ENCODE data around the gene SPHK2.
"Not testable (repeated sequence)": the region's sequence is repeated elsewhere in the genome, so short reads cannot be mapped to it uniquely, and the experiment has no call there.

Gene SPHK2

DNA sequence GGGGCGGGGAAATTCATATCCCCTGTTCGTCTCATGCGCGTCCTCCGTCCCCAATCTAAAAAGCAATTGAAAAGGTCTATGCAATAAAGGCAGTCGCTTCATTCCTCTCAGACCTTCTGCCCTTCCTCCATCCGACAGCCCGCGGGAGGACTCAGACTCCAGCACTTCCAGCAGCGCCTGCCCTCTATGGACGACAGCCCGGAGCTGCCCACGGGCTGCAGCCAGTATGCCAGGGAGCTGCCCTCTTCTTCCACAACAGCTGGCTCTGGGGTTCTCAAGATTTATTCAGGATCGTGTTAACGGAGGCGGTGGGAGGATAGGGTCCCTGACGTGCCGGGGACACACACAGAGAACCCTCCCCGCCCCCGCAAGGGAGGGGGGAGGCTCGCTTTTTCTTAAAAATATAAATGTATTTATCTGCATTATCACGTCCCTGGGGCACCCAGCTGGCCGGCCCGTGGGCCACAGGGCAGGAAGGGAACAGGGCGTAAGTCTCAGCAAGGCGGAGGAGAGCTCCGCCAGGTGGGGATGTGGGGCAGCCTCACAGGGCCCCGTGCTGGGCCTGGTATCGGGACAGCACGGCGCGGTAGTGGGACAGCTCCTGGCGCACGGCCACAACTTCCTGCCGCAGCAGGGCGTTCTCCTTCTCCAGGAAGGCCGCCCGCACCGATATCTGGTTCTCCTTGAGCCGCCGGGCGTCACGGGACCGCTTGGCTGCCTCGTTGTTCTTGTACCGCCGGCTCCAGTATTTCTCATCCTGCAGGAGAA lies 11.2 kb downstream of the SPHK2 start:
- Histone ChIP-seq H3K4me3 (ENCODE audit: severe bottlenecking) (no peak overlapping the region), H3K27ac (ENCODE audit: poor library complexity, severe bottlenecking) (no peak overlapping the region), H3K4me1 (ENCODE audit: insufficient read depth, poor library complexity, severe bottlenecking) (peaks cover 29% of the 10 kb centered on the region), H3K27me3 (ENCODE audit: insufficient read depth, poor library complexity, severe bottlenecking) (no peaks in the 10 kb centered on the region), H3K36me3 (ENCODE audit: low read depth) (peaks cover 17% of the 10 kb centered on the region), H3K9me3 (ENCODE audit: severe bottlenecking) (no peaks in the 10 kb centered on the region)
- DNase-seq (ENCODE audit: low spot score) = no peak
- TF ChIP-seq, protein P1, sequence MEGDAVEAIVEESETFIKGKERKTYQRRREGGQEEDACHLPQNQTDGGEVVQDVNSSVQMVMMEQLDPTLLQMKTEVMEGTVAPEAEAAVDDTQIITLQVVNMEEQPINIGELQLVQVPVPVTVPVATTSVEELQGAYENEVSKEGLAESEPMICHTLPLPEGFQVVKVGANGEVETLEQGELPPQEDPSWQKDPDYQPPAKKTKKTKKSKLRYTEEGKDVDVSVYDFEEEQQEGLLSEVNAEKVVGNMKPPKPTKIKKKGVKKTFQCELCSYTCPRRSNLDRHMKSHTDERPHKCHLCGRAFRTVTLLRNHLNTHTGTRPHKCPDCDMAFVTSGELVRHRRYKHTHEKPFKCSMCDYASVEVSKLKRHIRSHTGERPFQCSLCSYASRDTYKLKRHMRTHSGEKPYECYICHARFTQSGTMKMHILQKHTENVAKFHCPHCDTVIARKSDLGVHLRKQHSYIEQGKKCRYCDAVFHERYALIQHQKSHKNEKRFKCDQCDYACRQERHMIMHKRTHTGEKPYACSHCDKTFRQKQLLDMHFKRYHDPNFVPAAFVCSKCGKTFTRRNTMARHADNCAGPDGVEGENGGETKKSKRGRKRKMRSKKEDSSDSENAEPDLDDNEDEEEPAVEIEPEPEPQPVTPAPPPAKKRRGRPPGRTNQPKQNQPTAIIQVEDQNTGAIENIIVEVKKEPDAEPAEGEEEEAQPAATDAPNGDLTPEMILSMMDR (IDR thresholded peaks at IDR 0.05; ENCODE audit: poor library complexity, severe bottlenecking) = no peak
- no peak for ATAC-seq (ENCODE audit: low read depth)

DNA sequence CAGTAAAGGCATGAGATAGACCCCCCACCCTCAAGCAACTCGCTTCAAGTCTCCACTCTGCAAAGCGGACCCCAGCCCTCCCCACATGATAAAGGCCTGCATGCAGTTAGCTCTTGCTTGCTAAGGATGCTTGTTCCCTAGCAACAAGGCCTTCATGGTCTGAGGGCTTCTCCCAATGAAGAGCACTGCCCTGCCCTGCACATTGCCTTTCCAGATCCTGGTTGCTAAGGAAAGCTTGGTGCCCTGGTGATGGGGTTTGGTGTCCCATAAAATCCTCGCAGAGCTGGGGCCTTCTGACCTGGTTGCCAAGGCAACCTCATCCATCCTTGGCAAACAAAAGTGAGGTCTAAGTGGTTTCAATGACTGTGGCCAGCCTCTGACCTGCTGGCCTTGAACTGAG lies 11.9 kb downstream of the SPHK2 start:
- ATAC-seq (ENCODE audit: low read depth) (no peak), DNase-seq (ENCODE audit: low spot score) (no peak)
- Histone ChIP-seq H3K4me3 (ENCODE audit: severe bottlenecking) (no peak overlapping the region), H3K4me1 (ENCODE audit: insufficient read depth, poor library complexity, severe bottlenecking) (peaks cover 29% of the 10 kb centered on the region), H3K27ac (ENCODE audit: poor library complexity, severe bottlenecking) (no peak overlapping the region), H3K27me3 (ENCODE audit: insufficient read depth, poor library complexity, severe bottlenecking) (no peaks in the 10 kb centered on the region), H3K36me3 (ENCODE audit: low read depth) (peaks cover 17% of the 10 kb centered on the region), H3K9me3 (ENCODE audit: severe bottlenecking) (no peaks in the 10 kb centered on the region)
- TF ChIP-seq, protein P1 (IDR thresholded peaks at IDR 0.05; ENCODE audit: poor library complexity, severe bottlenecking) = no peak

DNA sequence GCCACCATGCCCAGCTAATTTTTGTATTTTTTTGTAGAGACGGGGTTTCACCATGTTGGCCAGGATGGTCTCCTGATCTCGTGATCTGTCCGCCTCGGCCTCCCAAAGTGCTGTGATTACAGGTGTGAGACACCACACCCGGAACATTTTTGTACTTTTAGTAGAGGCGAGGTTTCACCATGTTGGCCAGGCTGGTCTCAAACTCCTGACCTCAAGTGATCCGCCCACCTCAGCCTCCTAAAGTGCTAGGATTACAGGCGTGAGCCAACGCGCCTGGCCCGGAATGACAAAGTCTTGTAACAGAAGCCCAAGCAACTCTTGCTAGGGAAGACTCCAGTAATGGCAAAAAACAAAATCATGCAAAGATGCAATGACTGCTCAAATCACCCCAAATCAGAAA lies 13.0 kb downstream of the SPHK2 start:
- not testable (repeated sequence) for DNase-seq (ENCODE audit: low spot score); H3K9me3 ChIP-seq (ENCODE audit: severe bottlenecking); H3K4me3 ChIP-seq (ENCODE audit: severe bottlenecking); ATAC-seq (ENCODE audit: low read depth); H3K27me3 ChIP-seq (ENCODE audit: insufficient read depth, poor library complexity, severe bottlenecking)
- peak overlapping the region; percentile 90 for H3K27ac ChIP-seq (ENCODE audit: poor library complexity, severe bottlenecking)
- peaks cover 29% of the 10 kb centered on the region for H3K4me1 ChIP-seq (ENCODE audit: insufficient read depth, poor library complexity, severe bottlenecking)
- H3K36me3 ChIP-seq (ENCODE audit: low read depth) = peaks cover 17% of the 10 kb centered on the region

DNA sequence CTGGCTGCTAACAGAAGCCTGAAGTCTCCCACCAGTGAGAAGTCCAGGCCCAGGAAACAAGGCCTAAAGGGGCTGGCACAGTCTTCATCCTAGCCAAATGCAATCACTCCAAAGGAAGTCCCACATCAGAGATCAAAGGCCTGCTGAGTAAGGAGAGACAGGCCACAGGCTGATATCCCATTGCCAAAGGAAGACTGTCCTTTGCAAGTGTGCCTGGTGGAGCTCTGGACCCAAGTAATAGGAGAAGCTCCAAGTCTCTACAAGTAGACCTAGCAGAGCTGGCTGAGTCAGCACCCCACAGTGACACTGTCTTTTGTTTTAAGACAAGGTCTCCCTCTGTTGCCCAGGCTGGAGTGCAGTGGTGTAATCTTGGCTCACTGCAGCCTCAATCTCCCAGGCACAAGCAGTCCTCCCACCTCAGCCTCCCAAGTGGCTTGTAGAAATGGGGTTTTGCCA lies 13.4 kb downstream of the SPHK2 start:
- TF ChIP-seq, protein P1 (IDR thresholded peaks at IDR 0.05; ENCODE audit: poor library complexity, severe bottlenecking) = peak; percentile 34
- H3K4me3 ChIP-seq (ENCODE audit: severe bottlenecking) = no peak overlapping the region
- no peaks in the 10 kb centered on the region for H3K9me3 ChIP-seq (ENCODE audit: severe bottlenecking)
- peak overlapping the region; percentile 90 for H3K27ac ChIP-seq (ENCODE audit: poor library complexity, severe bottlenecking)
- no peak for DNase-seq (ENCODE audit: low spot score)
- H3K4me1 ChIP-seq (ENCODE audit: insufficient read depth, poor library complexity, severe bottlenecking) = peaks cover 29% of the 10 kb centered on the region
- H3K27me3 ChIP-seq (ENCODE audit: insufficient read depth, poor library complexity, severe bottlenecking) = no peaks in the 10 kb centered on the region
- peaks cover 17% of the 10 kb centered on the region for H3K36me3 ChIP-seq (ENCODE audit: low read depth)
- peak; percentile 31 for ATAC-seq (ENCODE audit: low read depth)

DNA sequence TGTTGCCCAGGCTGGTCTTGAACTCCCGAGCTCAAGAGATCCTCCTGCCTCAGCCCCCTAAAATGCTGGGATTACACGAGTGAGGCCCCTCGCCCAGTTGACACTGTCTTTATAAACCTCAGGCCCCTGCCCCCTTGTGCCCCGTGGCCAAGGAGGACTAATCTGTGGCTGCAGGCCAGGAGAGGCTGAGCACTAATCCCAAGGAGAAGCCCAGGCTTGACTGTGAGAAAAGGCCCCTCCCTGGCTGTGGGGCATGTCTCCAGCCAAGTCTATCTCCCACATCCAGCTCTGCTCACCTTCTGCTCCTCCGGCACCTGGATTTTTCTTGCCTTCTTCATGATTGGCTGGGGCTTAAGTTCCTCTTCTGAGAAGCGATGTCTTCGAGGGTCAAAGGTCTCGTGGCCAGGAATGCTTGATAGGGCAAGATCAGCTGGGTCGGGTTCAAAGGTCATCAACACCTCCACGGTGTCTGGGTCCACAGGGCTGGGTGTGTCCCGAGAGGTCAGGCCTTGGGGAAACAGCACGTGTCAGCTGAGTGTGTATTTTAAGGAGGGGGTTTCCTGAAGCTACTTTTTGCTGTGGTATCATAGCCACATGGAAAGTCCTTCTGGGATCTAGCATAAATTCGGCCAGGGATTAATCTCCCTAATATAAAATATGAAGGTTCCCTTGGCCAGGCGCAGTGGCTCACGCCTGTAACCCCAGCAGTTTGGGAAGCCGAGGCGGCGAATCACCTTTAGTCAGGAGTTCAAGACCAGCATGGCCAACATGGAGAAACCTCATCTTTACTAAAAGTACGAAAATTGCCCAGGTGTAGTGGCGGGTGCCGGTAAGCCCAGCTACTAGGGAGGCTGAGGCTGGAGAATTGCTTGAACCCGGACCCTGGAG lies 14.1 kb downstream of the SPHK2 start:
- Histone ChIP-seq H3K4me3 (ENCODE audit: severe bottlenecking) (no peak overlapping the region), H3K9me3 (ENCODE audit: severe bottlenecking) (no peaks in the 10 kb centered on the region), H3K27me3 (ENCODE audit: insufficient read depth, poor library complexity, severe bottlenecking) (no peaks in the 10 kb centered on the region), H3K36me3 (ENCODE audit: low read depth) (peaks cover 17% of the 10 kb centered on the region), H3K27ac (ENCODE audit: poor library complexity, severe bottlenecking) (peak overlapping the region; percentile 90), H3K4me1 (ENCODE audit: insufficient read depth, poor library complexity, severe bottlenecking) (peaks cover 29% of the 10 kb centered on the region)
- TF ChIP-seq, protein P1 (IDR thresholded peaks at IDR 0.05; ENCODE audit: poor library complexity, severe bottlenecking) = no peak
- ATAC-seq (ENCODE audit: low read depth) = no peak
- DNase-seq (ENCODE audit: low spot score) = no peak
